ENCODE results near the gene APC2. TPM values are rescaled to one million over a fixed set of nuclear protein-coding genes. Genes with fewer than 3 reads are reported as not detected.
"Not testable (repeated sequence)": the region's sequence is repeated elsewhere in the genome, so short reads cannot be mapped to it uniquely, and the experiment has no call there.

Gene APC2
- polyA plus RNA-seq, 1 experiment, result 0.07 TPM

DNA sequence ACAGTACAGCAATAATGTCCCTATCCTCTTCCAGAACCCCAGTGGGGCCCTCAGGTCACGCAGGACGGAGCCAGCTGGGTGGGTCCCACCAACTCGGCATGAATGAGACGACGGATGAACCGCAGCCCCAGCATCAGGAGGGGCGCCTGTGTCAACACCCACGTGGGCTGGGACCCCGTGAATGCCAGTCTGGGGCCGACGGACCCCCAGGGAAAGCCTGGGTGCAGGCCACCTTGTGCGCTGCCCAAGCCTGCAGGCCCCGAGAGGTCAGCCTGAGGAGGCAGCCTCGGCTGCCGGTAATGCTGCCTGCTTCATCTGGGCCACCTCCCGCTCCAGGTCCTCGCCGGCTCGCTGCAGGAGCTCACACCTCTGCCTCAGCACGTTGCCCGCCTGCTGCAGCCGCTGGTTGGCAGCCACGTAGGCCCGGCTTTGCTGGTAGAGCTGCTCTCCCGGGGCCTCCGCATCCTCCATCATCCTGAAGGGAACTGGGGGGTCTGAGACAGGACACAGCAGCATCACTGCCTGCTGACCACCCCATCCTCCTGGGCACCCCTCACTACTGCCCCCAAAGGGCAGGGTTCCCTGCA, 24.9 kb downstream of the APC2 start:
- H3K27me3 ChIP-seq (ENCODE audit: control insufficient read depth, insufficient read depth, low read length), result peaks cover 14% of the 10 kb centered on the region
- H3K4me3 ChIP-seq (ENCODE audit: low read depth, low read length), result no peak overlapping the region
- TF ChIP-seq, protein P1, sequence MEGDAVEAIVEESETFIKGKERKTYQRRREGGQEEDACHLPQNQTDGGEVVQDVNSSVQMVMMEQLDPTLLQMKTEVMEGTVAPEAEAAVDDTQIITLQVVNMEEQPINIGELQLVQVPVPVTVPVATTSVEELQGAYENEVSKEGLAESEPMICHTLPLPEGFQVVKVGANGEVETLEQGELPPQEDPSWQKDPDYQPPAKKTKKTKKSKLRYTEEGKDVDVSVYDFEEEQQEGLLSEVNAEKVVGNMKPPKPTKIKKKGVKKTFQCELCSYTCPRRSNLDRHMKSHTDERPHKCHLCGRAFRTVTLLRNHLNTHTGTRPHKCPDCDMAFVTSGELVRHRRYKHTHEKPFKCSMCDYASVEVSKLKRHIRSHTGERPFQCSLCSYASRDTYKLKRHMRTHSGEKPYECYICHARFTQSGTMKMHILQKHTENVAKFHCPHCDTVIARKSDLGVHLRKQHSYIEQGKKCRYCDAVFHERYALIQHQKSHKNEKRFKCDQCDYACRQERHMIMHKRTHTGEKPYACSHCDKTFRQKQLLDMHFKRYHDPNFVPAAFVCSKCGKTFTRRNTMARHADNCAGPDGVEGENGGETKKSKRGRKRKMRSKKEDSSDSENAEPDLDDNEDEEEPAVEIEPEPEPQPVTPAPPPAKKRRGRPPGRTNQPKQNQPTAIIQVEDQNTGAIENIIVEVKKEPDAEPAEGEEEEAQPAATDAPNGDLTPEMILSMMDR (IDR thresholded peaks at IDR 0.05; ENCODE audit: insufficient read depth, low read depth, low read length), result no peak
- H3K36me3 ChIP-seq (ENCODE audit: control insufficient read depth, insufficient read depth, low read length), result peaks cover 6% of the 10 kb centered on the region
- no peak for DNase-seq (ENCODE audit: low read depth)
- CTCF ChIA-PET, result interaction anchor here (2.1 kb wide), 1 partner anchor 9 kb away, joined by 8 read pairs; no protein-coding TSS in a partner anchor
- POLR2A ChIA-PET, result no interaction called here

DNA sequence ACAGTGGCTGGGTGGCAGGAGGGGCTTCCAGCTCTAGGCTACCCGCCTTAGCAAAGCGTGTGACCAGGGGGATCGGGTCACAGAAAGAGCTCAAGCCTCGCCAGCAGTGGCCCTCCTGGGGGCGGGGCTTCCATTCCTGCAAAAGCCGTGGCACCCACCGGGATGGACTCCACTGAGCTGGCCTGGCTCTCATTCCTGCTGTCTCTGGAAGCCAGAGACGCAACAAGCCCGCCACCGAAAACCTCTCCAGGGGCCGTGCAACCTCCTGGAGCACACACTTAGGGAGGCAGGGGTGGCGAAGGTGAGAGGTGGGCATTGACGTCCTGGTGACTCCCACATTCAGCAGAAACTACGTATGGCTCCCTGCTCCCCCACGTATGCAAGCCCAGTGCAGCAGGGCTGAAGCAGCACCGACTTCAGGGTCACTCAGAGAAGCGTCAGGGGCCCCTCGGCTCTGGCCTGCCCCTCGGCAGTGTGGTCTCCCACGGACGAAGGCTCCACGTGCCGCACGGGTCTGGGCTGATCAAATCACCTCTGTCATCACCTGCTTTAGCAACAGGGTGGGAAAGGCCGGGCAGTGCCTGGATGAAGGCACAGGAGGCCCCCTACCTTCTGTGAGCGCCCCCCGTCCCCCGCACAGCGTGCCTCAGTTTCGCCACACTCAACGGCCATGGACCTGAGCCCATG, 26.0 kb downstream of the APC2 start:
- H3K27me3 ChIP-seq (ENCODE audit: control insufficient read depth, insufficient read depth, low read length), result peaks cover 12% of the 10 kb centered on the region
- CTCF ChIA-PET, result interaction anchor here (2.1 kb wide), 1 partner anchor 10 kb away, joined by 8 read pairs; no protein-coding TSS in a partner anchor
- H3K36me3 ChIP-seq (ENCODE audit: control insufficient read depth, insufficient read depth, low read length), result peaks cover 6% of the 10 kb centered on the region
- POLR2A ChIA-PET, result no interaction called here
- DNase-seq (ENCODE audit: low read depth), result no peak
- no peak overlapping the region for H3K4me3 ChIP-seq (ENCODE audit: low read depth, low read length)
- TF ChIP-seq, protein P1 (IDR thresholded peaks at IDR 0.05; ENCODE audit: insufficient read depth, low read depth, low read length), result no peak

DNA sequence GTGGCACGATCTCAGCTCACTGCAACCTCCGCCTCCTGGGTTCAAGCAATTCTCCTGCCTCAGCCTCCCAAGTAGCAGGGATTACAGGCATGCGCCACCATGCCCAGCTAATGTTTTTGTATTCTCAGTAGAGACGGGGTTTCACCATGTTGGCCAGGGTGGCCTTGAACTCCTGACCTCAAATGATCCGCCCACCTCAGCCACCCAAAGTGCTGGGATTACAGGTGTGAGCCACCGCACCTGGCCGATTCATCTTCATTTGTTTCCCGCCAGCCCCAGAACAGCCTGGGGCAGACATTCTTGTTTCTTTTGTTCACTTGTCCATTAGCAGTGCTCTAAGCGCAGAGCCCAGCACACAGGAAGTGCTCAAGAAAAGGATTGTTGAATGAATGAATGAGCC, 27.1 kb downstream of the APC2 start:
- CTCF ChIA-PET, result interaction anchor here (0.6 to 1.2 kb wide), 2 partner anchors 32 to 175 kb away, joined by 4 read pairs; no protein-coding TSS in a partner anchor
- H3K36me3 ChIP-seq (ENCODE audit: control insufficient read depth, insufficient read depth, low read length); H3K27me3 ChIP-seq (ENCODE audit: control insufficient read depth, insufficient read depth, low read length); DNase-seq (ENCODE audit: low read depth); H3K4me3 ChIP-seq (ENCODE audit: low read depth, low read length); POLR2A ChIA-PET: not testable (repeated sequence)

DNA sequence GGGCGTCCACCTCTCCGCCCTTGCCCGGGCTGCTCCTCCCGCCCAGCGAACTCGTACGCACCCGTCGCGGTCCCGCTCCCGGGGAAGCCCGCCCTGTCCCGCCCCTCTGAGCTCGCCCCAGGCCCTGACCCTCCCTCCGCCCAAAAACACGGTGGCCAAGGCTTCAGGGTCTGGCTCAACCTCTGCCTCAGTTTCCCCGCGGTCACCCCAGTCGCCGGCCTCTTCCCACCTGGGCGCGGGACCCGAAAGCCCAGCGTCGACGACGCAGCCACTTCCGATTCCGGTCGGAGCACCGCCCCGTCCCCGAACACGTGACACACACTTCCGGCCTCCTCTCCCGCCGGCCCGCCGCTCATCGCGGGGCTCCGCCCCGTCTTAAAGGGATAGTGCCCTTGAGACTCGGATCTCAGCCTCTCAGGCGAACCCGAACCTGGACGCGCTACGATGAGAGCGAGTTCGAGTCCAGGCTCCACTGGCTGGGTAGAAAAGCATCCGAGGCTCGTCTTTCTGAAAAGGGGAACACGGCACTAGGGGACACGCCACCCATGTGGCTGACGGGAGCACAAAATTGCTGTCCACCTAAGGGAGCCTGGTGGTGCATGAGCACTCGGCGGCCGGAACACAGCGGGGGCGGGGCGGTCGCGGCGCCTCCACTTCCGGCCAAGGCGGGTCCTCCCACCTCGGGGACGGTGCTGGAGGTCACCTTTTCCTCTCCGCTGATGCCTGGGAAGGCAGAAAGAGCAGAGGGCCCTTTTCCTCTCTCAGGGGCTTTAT, 29.2 kb downstream of the APC2 start, which contains the start of gene C19orf25:
TSS of gene C19orf25 (minus strand) at position 282 of the 774 bp plus-strand sequence. CDS start 312 bp downstream, outside the sequence.
- peaks cover 6% of the 10 kb centered on the region for H3K36me3 ChIP-seq (ENCODE audit: control insufficient read depth, insufficient read depth, low read length)
- CTCF ChIA-PET, result interaction anchor here (1.7 kb wide), 1 partner anchor 12 kb away, joined by 5 read pairs; no protein-coding TSS in a partner anchor
- H3K4me3 ChIP-seq (ENCODE audit: low read depth, low read length), result peak within 1 kb of the TSS; percentile 99
- TF ChIP-seq, protein P1 (IDR thresholded peaks at IDR 0.05; ENCODE audit: insufficient read depth, low read depth, low read length), result no peak
- POLR2A ChIA-PET, result no interaction called here
- DNase-seq (ENCODE audit: low read depth), result peak; percentile 64
- H3K27me3 ChIP-seq (ENCODE audit: control insufficient read depth, insufficient read depth, low read length), result no peaks in the 10 kb centered on the region

DNA sequence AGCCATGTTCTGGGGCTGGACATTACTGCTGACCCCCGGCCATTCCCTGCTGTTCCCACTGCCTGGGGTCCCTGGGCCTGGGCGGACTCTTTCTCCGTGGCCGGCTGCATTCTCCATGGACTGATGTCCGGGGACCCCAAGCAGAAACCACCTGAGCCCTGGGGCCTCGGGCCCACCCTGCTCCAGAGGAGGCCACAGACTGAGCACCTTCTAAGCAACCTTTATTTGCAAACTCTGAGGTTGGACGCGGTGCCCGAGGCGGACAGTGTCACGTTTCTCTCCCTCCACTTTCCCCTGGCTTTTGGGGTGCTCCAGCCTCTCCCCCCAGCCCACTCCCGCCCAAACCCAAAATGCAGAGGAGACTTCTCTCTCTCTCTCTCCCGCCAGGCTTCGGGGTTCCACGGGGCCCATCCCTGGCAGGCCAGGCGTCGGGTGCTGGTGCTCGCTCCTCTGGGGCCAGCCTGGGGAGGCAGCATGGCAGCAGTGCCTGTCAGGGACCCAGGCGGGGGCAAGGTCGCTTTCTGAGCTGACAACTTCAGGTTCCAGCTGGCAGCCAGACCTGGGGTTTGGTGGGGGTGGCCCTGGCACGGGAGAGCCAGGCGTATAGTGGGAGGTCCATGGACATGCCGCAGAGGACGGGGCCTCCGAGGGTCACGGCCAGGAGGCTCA, 31.4 kb downstream of the APC2 start:
- TF ChIP-seq, protein P1 (IDR thresholded peaks at IDR 0.05; ENCODE audit: insufficient read depth, low read depth, low read length), result no peak
- DNase-seq (ENCODE audit: low read depth), result no peak
- no peak overlapping the region for H3K4me3 ChIP-seq (ENCODE audit: low read depth, low read length)
- CTCF ChIA-PET, result interaction anchor here (1.4 kb wide), 1 partner anchor 36 kb away, joined by 6 read pairs; no protein-coding TSS in a partner anchor
- H3K27me3 ChIP-seq (ENCODE audit: control insufficient read depth, insufficient read depth, low read length), result no peaks in the 10 kb centered on the region
- 0 out of 2 replicates have a peak, but pooled peaks cover 1% of the 10 kb centered on the region for H3K36me3 ChIP-seq (ENCODE audit: control insufficient read depth, insufficient read depth, low read length)
- POLR2A ChIA-PET, result no interaction called here
